HG03095 (cell line): ENCODE data around the gene GABBR2.
"Not testable (repeated sequence)": the region's sequence is repeated elsewhere in the genome, so short reads cannot be mapped to it uniquely, and the experiment has no call there.

Experiments
- ATAC-seq: cut with Tn5 transposase; IDR thresholded peaks from one replicate; pipeline ENCODE4 v1.9.1; 2021; ENCODE audit warnings: moderate library complexity; ENCODE audit not compliant: unreplicated experiment

GABBR2 gene

GRCh38 chr9:98517761-98518160 is 191.0 kb downstream of the GABBR2 start:
- no peak for ATAC-seq

- no peak for ATAC-seq
Measured at GRCh38 chr9:98516897-98517503, 191.7 kb downstream of the GABBR2 start.

GRCh38 chr9:98516205-98516896 is 192.4 kb downstream of the GABBR2 start:
- no peak for ATAC-seq

- ATAC-seq, result no peak
Measured at GRCh38 chr9:98515506-98516204, 193.1 kb downstream of the GABBR2 start.

- no peak for ATAC-seq
Measured at GRCh38 chr9:98514841-98515240, 193.9 kb downstream of the GABBR2 start.

GRCh38 chr9:98508217-98508919 is 200.4 kb downstream of the GABBR2 start:
- ATAC-seq, result not testable (repeated sequence)

- no peak for ATAC-seq
Measured at GRCh38 chr9:98506422-98507054, 202.2 kb downstream of the GABBR2 start.

- ATAC-seq, result no peak
Measured at GRCh38 chr9:98504298-98505282, 204.1 kb downstream of the GABBR2 start.

GRCh38 chr9:98503867-98504266 is 204.9 kb downstream of the GABBR2 start:
- no peak for ATAC-seq

GRCh38 chr9:98502976-98503325 is 205.8 kb downstream of the GABBR2 start:
- ATAC-seq, result no peak

GRCh38 chr9:98502311-98502975 is 206.3 kb downstream of the GABBR2 start:
- ATAC-seq, result no peak

GRCh38 chr9:98501819-98502218 is 206.9 kb downstream of the GABBR2 start:
- no peak for ATAC-seq

- not testable (repeated sequence) for ATAC-seq
Measured at GRCh38 chr9:98501259-98501658, 207.5 kb downstream of the GABBR2 start.

GRCh38 chr9:98500337-98500919 is 208.3 kb downstream of the GABBR2 start:
- ATAC-seq, result no peak

- ATAC-seq, result no peak
Measured at GRCh38 chr9:98495530-98495929, 213.2 kb downstream of the GABBR2 start.

- ATAC-seq, result no peak
Measured at GRCh38 chr9:98494852-98495251, 213.9 kb downstream of the GABBR2 start.

- no peak for ATAC-seq
Measured at GRCh38 chr9:98491828-98492227, 216.9 kb downstream of the GABBR2 start.

GRCh38 chr9:98491231-98491651 is 217.5 kb downstream of the GABBR2 start:
- no peak for ATAC-seq
